NCI-H2107 (cell line): ENCODE data around the gene POLR3GL.

Source experiments
- DNase-seq: peaks from one replicate; lab custom pipeline; 2025; lab: John Stamatoyannopoulos, UW

The POLR3GL gene

DNA sequence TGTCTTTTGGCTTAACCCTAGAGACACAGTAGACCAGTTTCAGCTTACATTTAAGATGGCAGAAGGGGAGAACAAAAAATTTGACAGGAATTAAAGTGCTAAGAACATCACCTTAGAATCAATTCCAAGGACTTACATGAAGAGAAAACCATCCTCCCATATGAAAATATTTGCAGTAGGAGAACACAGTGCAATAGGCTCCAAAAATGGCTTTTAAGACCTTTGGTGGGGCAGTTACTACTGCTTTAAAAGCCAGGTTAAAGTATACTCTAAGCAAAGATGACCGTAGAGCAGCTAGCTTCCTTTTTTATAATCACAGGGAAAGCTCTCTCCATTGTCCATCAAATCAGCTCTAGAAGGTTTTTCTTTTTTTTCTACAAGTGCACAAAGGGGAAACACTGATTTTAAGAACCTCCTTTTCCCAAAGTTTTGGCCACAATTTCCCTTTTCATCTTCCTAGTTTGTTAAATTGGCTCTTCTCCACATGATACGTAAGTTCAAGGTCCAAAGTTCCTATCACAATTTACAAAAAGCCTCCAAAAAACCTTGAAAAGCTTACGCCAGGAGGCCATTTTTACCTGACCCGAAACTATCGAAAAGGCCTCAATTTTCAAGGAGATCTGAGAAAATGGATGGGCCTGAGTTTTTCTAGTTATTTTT lies 28.6 kb downstream of the POLR3GL start:
- DNase-seq = no peak

- DNase-seq = no peak
Measured at GRCh38 chr1:145993618-145994390, 29.3 kb downstream of the POLR3GL start.

- no peak for DNase-seq
Measured at GRCh38 chr1:145994391-145995120, 30.1 kb downstream of the POLR3GL start.

- DNase-seq = no peak
Measured at GRCh38 chr1:145995148-145995881, 30.8 kb downstream of the POLR3GL start.

DNA sequence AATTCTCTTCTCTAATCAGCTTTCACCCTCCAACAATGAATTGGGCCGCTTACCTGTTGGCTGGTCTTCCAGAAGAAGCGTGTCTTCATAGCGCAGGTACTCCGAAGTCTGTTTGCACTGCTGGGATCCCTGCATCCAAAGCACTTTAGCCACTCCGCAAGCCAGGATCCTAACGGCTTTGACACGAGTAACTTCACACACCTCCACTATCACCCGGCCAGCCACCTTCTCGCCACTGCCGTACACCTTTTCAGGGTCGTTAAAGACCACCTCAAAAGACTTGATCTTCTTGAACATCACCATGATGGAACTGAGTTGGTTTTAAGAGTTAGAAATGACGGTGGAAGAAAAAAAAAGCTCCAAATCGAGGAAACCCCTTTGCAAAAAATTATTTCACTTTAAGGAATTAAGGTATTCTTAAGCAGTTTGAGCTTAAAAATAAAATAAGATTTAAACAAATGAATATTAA lies 31.5 kb downstream of the POLR3GL start:
- DNase-seq = no peak

GRCh38 chr1:145996433-145997015 lies 32.0 kb downstream of the POLR3GL start, which contains the start of gene TXNIP:
TSS of gene TXNIP (minus strand) at chr1:145996579. CDS start at chr1:145996266, 313 bp downstream.
- peak; percentile 99 for DNase-seq

DNA sequence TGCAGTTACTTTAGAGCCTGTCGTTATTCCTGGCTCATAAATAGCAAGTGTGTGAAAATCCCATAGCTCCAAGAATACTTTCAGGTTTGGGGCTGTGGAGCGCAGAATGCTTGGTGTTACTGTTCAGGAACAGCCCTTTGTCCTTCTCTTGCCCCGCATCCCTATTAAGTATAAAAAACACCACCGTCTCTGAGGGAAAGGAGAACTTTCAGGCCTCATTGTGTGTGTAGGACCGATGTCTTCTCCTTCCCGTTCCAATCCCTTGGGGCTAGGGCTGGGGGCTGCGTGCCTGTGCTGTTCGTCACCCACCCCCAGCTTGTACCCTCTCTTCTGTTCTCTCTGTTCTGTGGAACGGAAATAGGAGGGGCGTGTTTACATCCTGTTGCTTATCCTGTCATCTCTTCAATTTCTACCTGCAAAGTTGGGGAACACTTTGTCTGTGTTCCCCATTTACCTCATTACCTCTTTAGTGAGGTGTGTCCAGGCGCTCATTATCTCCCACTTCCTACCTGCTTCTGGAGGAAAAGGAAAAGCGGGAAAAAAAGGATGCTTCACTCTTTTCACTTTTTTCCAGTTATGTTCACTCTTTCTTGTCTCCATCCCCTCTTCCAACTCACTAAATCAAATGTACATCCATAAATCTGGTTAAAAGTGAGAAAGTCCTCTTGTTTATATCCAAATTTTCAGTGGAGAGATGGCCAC lies 32.7 kb downstream of the POLR3GL start:
- no peak for DNase-seq

- DNase-seq = no peak
Measured at GRCh38 chr1:145997718-145998023, 33.2 kb downstream of the POLR3GL start.

- DNase-seq = no peak
Measured at GRCh38 chr1:145999321-146000024, 35.0 kb downstream of the POLR3GL start.

GRCh38 chr1:146001709-146002108 lies 37.2 kb downstream of the POLR3GL start:
- DNase-seq = no peak

- no peak for DNase-seq
Measured at GRCh38 chr1:146007489-146008133, 43.1 kb downstream of the POLR3GL start.

GRCh38 chr1:146010126-146010738 lies 45.7 kb downstream of the POLR3GL start:
- DNase-seq = no peak

DNA sequence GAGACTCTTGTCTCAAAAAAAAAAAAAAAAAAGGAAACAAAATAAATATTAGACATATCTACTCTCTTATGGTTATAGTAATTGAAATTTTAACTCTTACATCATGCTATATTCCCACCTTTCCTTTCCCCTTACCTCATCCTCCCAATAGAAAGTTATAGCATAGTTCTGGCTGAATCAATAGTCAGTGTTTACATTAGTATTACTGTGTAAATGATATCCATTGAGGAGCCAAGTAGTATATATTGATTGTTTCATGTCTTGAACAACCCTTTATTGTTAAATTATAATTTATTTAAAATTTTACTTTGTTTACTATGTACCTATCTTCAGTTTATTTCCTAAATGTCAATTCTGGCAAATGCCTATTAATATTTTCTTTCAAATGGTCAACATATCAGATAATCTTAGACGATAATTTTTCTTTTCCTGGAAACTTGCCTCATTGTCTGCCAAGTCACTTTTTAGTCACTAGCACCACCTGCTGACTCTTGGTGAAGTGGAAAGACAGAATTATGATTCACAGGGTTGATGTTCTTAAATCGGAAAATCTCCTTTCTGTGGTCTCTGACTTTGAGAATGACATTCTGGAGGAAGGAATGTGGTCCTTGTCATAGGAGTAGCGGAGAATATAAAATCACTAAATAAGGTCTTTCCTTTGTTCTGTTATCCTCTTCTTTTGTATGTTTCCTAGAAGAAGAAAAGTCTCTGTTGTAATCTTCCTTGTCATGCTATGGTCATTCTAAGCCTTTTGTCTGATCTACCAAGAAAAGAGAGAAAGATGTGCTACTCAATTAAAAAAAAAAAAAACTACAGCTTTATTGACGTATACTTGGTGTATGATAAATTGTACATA lies 48.4 kb downstream of the POLR3GL start:
- no peak for DNase-seq

DNA sequence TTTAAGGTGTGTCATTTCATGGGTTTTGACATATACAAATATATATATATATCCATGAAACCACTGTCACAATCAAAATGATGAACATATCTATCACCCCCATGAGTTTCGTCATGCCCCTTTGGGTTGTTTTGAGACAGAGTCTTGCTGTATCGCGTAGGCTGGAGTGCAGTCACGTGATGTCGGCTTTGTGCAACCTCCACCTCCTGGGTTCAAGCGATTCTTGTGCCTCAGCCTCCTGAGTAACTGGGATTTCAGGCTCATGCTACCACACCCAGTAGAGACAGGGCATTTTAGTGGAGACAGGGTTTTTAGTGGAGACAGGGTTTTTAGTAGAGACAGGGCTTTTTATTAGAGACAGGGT lies 49.1 kb downstream of the POLR3GL start:
- DNase-seq = no peak

DNA sequence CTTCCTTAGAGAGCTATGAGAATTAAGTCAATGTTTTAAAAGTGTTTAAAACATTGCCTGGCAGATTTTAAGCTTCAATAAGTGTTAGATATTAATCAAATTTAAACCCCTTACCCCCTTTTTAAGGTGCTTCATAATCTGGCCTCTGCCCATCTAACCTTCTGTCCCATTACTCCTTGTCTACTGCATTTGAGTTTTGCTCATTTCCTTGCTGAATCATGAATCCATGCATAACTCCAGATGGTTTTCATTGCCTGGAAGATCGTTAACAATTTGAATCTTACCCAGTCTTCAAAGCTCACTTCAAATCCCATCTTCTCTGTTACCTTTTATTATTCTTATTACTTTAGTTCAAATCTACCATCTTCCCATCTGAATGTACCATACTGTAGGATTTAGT lies 52.4 kb downstream of the POLR3GL start:
- no peak for DNase-seq

GRCh38 chr1:146019231-146020057 lies 55.0 kb downstream of the POLR3GL start:
- no peak for DNase-seq
